Measurements from ENCODE around the gene SYT17.
A peak's percentile ranks its signal among the peaks of the same experiment; 100 is the strongest.

Gene SYT17

DNA sequence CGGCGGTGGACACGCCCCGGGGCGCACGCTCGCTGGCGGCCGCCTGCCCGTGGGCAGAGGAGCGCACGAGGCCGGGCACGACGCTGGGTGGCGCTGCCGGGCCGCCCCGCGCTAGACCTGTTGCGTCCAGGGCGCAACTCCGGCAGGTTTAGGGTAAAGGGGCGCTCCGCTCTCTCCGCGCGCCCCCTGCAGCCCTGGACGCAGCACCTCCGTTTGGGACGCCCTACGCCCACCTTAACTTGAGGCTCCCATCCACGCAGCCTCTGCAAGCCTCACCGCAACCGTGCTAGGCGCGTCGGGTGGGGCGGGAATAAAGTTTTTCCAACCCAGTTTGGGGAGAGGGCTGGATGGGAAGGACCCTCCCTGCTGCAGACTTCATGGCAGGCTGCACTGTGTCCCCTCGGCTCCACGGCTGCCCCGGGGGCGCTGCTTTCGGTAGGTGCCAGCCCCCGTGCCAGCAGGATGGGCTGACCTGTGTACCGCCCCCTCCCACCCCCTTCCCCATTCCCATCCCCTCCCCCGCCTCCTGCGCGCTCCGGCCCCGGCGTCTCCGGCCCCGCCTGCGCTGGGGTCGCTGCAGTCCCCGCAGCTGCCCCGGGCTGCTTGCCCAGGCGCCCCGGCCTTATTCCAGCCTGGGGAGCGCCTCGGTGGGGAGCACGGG is at the start of gene SYT17:
TSS of gene SYT17 (plus strand) at position 531 of the 661 bp plus-strand sequence. CDS start 407 bp downstream, outside the sequence.
- DNase-seq = peak; percentile 85

GRCh38 chr16:19118938-19119431 is 49.1 kb upstream of the SYT17 start:
- no peak for DNase-seq

GRCh38 chr16:19119564-19119963 is 48.5 kb upstream of the SYT17 start:
- no peak for DNase-seq

DNA sequence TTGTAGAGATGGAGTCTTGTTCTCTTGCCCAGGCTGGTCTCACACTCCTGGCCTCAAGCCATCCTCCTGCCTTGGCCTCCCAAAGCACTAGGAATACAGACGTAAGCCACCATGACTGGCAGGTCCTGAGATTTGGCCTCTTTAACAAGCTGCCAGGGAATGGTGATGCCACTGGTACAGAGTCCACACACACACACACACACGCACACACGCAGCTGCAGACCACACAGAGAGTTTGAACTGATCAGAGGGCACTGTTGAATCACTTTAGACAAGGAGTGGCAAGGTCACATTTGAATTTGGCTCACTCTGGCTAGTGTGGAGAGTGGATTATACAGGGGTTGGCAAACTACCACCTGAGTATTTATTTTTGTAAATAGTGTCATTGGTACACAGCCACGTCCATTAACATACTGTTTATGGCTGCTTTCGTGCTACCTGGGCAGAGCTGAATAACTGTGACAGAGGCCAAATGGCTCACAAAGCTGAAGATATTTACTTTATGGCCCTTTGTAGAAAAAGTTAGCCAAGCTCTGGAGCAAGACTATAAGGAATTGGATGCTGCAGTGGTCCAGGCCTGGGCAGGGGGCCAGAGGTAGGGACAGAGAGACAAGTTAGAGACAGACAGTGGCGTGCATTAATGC is 44.4 kb upstream of the SYT17 start:
- DNase-seq = no peak

DNA sequence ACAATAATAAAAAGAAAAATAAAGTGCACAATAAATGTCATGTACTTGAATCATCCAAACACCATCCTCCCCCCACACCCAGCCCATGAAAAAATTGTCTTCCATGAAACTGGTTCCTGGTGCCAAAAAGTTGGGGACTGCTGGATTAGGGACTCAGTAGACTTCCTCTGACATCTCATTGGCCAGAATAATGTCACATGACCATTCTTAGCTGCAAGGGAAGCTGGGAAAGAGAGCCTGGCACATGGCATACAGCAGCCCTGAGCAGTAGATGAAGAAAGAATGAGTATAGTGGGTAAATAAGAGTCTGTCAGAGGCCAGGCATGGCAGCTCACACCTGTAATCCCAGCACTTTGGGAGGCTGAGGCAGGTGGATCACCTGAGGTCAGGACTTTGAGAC is 41.7 kb upstream of the SYT17 start:
- DNase-seq = no peak

DNA sequence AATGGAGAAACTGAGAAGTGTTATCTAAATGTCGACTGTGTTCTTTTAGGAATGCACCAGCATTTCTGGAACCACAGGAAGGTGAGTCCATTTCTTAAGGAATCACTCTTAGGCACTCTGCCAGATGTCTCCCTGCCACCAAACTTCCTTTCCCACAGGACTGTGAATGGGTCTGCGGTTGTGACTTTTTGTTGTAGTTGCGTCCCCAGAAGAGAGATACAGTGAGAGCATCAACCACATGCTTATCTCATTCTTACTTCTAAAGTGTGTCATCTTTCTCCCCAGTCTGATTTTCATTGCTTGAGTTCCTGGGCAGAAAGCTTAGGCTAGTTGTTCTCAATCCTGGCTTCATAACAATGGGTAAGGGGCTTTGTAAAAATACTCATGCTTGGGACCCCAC is 40.8 kb upstream of the SYT17 start:
- no peak for DNase-seq

DNA sequence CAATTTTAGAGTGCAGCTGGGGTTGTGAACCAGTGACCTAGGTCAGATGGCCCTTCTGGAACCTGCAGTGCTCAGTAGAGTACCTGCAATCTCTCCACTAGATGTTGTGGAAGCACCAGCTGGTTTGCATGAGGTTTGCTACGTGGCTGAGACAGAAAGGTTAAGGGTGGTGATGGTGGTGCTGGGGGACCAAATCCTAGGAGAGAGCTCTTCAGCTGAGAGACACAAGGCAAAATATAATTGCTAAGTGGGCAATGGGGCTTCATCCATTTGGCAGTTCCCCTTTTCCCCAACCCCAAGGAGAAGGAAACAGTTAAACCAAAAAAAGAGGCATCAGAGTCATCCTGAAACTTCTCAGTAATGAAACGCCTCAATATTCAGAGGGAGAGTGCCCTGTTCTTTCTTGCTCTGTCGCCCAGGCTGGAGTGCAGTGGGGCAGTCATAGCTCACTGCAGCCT is 40.3 kb upstream of the SYT17 start:
- no peak for DNase-seq

GRCh38 chr16:19128454-19129200 is 39.4 kb upstream of the SYT17 start:
- no peak for DNase-seq

DNA sequence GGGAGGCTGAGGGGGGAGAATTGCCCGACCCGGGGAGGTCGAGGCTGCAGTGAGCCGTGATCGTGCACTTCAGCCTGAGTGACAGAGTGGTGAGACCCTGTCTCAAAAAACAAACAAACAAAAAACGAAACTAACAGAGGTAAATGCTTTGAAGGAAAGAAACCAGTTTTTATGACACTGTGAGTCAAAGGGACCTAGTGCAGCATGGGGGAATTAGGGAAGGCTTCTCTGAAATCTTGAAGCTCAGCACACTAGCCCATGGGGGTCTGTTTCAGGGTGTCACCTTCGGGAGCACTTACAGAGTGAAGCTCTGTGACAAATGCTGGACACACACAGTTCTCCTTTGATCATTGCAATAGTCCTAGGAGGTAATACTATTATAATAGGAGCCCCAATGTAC is 37.7 kb upstream of the SYT17 start:
- no peak for DNase-seq

- peak; percentile 31 for DNase-seq
Observed at GRCh38 chr16:19130852-19131824, 36.9 kb upstream of the SYT17 start.

GRCh38 chr16:19131825-19132218 is 36.2 kb upstream of the SYT17 start:
- no peak for DNase-seq

- no peak for DNase-seq
Observed at GRCh38 chr16:19132255-19132654, 35.8 kb upstream of the SYT17 start.

- no peak for DNase-seq
Observed at GRCh38 chr16:19132898-19133297, 35.1 kb upstream of the SYT17 start.

DNA sequence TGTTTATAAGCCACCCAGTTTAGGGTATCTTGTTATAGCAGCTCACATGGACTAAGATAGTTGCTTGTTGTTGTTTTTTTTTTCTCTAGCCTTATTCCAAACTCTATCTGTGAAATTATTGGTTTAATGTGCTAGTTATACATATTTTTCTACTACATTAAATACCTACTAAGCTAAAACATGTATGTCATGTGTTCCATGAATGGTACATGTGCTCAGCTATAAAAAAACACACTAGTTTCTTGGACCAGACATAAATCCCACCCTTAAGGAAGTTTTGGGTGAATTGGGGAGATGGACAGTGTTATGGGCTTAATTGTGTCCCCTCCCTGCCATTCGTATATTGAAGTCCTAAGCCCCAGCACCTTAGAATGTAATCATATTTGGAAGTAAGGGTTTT is 34.4 kb upstream of the SYT17 start:
- no peak for DNase-seq

GRCh38 chr16:19135201-19135842 is 32.7 kb upstream of the SYT17 start:
- peak; percentile 55 for DNase-seq

GRCh38 chr16:19135896-19136438 is 32.1 kb upstream of the SYT17 start:
- peak; percentile 87 for DNase-seq

DNA sequence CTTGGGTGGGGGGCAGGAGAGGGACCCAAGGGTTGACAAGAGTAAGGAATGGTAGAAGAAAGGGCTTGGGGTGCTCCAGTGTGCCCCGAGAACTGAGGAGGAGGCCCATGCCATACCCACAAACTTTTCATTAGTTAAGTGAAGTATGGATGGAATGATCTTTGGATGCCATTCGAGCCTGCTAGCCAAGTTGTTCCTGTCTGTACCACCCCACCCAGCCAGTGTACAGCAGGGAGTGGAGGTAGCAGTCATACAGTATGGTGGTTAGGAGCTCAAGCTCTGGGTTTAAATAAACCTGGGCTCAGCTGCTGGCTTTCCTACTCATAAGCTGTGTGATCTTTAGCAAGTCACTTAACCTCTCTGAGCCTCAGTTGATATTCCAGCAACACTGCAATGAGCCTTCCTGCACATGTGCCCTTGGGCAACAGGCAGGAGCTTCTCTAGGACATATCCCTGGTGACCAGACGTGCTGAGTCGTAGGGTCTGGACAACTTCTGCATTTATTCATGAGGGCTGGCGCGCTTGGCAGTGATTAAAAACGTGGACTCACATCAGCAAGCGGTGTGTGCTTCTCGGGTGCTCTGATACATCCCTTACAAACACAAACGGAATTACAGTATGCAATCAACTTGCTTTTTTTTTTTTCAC is 31.4 kb upstream of the SYT17 start:
- DNase-seq = no peak

GRCh38 chr16:19137201-19138128 is 30.6 kb upstream of the SYT17 start:
- DNase-seq = peak; percentile 26

- peak; percentile 80 for DNase-seq
Observed at GRCh38 chr16:19138601-19139000, 29.4 kb upstream of the SYT17 start.
